Measurements from ENCODE around the gene COL11A2.

Gene COL11A2

DNA sequence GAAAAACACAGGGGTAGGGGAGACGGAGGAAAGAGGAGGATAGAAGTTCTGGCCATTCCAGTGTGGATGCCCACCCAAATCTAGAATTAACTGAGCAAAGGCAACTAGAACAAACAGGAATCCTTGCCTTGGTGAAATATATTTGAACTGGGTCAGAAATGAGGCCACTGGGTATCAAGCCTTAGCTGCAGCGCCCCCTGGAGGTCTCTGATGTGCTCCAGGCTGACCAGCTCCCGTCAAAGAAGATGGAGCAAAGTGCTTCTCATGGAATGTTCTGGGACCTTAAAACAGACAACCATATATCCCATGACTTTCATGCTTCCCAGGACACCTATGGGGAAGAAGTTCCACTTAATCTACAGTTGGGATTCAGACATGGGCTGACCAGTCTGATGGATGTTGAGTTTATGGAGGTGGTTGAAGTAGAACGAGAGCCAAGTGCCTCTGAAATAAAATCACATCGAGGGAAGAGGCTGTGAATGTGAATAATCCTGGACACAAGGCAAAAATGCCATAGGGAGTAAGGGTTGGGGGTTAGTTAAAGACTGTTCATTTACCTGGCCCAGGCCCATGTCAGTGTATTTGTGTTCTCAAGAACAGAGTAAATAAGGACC is 66.1 kb downstream of the COL11A2 start:
- Histone ChIP-seq H3K9me3 (ENCODE audit: control insufficient read depth, insufficient read depth, low read length) (peaks cover 8% of the 10 kb centered on the region), H3K27ac (ENCODE audit: low read length) (no peak overlapping the region), H3K27me3 (ENCODE audit: control insufficient read depth, insufficient read depth, low read length) (no peaks in the 10 kb centered on the region), H3K4me3 (ENCODE audit: low read length) (no peak overlapping the region), H3K4me1 (ENCODE audit: control insufficient read depth, insufficient read depth, low read length) (no peaks in the 10 kb centered on the region), H3K36me3 (ENCODE audit: control insufficient read depth, insufficient read depth, low read length) (peaks cover 26% of the 10 kb centered on the region)
- WGBS (ENCODE audit: insufficient coverage, insufficient read length) = no CpG with 5 or more reads among the region's 5 CpGs
- no peak for DNase-seq (ENCODE audit: low read depth, low spot score)

DNA sequence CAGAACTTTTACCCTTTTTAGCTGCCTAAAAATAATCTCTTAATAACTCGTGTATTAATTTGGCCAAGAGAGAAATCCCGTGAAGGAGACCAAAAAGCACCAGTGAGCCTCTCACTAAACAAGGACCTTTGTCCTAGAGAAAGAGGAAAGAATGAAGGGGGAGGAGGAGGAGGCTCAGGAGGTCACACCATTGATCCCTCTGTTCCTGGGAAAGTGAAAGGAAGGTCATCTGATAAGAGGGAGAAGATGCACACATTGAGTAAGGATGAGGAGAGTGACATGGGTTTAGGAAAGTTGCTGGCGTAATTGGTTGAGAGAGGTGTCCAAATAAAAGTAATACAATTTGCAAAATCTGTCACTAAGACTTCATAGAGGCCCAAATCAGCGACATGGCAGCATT is 67.3 kb downstream of the COL11A2 start:
- no peak overlapping the region for H3K4me3 ChIP-seq (ENCODE audit: low read length)
- WGBS (ENCODE audit: insufficient coverage, insufficient read length) = no CpG with 5 or more reads among the region's 4 CpGs

DNA sequence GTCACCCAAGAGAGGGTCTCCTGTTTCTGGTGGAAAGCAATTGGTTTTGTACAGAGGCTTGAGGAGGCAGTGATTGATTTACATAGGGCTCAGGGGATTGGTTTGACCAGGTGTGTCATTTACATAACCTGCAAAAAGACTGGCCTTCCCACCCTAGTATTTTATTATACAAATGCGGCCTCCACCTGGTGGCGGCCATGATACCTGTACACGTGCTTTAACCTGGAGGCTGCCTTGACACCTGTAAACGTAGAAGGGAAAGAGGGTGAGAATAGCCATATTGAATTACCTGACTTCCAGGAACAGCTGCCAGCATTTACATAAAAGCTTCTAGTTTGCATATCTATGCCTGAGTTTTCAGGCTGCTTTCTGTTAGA is 67.8 kb downstream of the COL11A2 start:
- Histone ChIP-seq H3K4me1 (ENCODE audit: control insufficient read depth, insufficient read depth, low read length) (peaks cover 2% of the 10 kb centered on the region; the same call in 1 of the 2 replicates), H3K27me3 (ENCODE audit: control insufficient read depth, insufficient read depth, low read length) (no peaks in the 10 kb centered on the region), H3K9me3 (ENCODE audit: control insufficient read depth, insufficient read depth, low read length) (peaks cover 8% of the 10 kb centered on the region), H3K4me3 (ENCODE audit: low read length) (no peak overlapping the region), H3K27ac (ENCODE audit: low read length) (no peak overlapping the region), H3K36me3 (ENCODE audit: control insufficient read depth, insufficient read depth, low read length) (peaks cover 18% of the 10 kb centered on the region)
- DNase-seq (ENCODE audit: low read depth, low spot score) = no peak
- WGBS (ENCODE audit: insufficient coverage, insufficient read length) = no CpG with 5 or more reads among the region's 4 CpGs

More for the DNA sequence above, 67.3 kb downstream of the COL11A2 start:
- no peak for DNase-seq (ENCODE audit: low read depth, low spot score)
- H3K27ac ChIP-seq (ENCODE audit: low read length) = no peak overlapping the region
- H3K36me3 ChIP-seq (ENCODE audit: control insufficient read depth, insufficient read depth, low read length) = peaks cover 18% of the 10 kb centered on the region
- H3K4me1 ChIP-seq (ENCODE audit: control insufficient read depth, insufficient read depth, low read length) = peaks cover 2% of the 10 kb centered on the region; the same call in 1 of the 2 replicates
- H3K27me3 ChIP-seq (ENCODE audit: control insufficient read depth, insufficient read depth, low read length) = no peaks in the 10 kb centered on the region
- peaks cover 8% of the 10 kb centered on the region for H3K9me3 ChIP-seq (ENCODE audit: control insufficient read depth, insufficient read depth, low read length)

DNA sequence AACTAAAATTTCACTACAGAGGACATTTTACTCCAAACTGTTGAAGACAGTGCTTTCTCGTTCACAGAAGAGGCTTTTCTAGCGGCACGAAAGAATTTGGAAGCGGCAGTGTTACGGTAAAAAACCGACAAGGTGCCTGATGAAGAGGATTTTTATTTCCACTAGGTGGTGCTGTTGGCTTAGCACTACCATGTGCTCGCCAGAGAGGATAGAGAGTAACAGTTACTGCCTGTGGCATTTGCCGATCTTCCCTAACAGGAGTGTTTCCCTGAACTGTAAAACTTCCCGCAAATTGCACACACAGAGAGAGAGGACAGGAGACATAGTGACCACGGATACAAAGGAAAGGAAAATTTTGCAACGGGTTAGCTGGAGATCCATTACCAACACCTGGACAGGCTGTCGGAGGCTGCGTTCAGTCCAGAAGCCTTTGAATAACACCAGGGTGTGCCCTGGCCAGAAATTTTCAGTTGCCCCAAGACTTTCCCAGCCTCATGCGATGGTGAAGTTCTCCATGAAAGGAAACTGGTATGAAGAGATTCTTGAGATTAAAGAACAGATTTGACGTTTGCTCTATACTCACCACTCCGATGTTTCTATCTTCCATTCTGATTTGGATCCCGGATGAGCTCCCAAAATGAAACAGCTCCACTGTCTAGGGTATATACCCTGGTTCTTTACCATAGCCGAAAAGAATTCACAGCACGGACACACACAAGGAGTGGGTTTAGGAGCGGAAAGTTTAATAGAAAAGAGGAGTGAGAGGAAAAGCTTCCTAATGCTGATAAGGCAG is 68.3 kb downstream of the COL11A2 start:
- H3K9me3 ChIP-seq (ENCODE audit: control insufficient read depth, insufficient read depth, low read length) = peaks cover 8% of the 10 kb centered on the region
- H3K4me3 ChIP-seq (ENCODE audit: low read length) = no peak overlapping the region
- peaks cover 16% of the 10 kb centered on the region for H3K36me3 ChIP-seq (ENCODE audit: control insufficient read depth, insufficient read depth, low read length)
- no peak for DNase-seq (ENCODE audit: low read depth, low spot score)
- WGBS (ENCODE audit: insufficient coverage, insufficient read length) = no CpG with 5 or more reads among the region's 20 CpGs
- H3K27me3 ChIP-seq (ENCODE audit: control insufficient read depth, insufficient read depth, low read length) = no peaks in the 10 kb centered on the region
- no peak overlapping the region for H3K27ac ChIP-seq (ENCODE audit: low read length)
- H3K4me1 ChIP-seq (ENCODE audit: control insufficient read depth, insufficient read depth, low read length) = peaks cover 2% of the 10 kb centered on the region; the same call in 1 of the 2 replicates

DNA sequence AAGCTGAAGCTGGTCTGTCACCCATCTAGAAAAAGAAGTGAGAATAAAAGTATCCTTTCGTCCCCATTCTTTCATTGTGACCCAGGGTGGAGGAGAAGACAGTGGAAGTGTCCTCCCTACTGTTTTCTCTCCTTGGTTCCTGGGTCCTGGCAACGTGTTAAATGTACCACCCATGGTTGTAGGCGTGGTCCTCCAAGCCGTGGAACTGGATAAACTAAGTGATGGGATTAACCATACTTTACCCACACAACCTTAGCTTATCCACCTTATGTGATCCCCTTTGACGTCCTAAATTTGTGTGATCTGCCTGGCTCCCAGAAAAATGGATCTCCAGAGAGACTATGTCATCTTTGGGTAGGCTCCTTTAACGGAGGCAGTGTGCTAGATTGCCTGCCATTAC is 69.1 kb downstream of the COL11A2 start:
- no peak overlapping the region for H3K4me3 ChIP-seq (ENCODE audit: low read length)
- no peak overlapping the region for H3K27ac ChIP-seq (ENCODE audit: low read length)
- no CpG with 5 or more reads among the region's 6 CpGs for WGBS (ENCODE audit: insufficient coverage, insufficient read length)
- H3K4me1 ChIP-seq (ENCODE audit: control insufficient read depth, insufficient read depth, low read length) = peaks cover 2% of the 10 kb centered on the region; the same call in 1 of the 2 replicates
- H3K36me3 ChIP-seq (ENCODE audit: control insufficient read depth, insufficient read depth, low read length) = peaks cover 10% of the 10 kb centered on the region; the same call in 1 of the 2 replicates
- no peak for DNase-seq (ENCODE audit: low read depth, low spot score)
- no peaks in the 10 kb centered on the region for H3K27me3 ChIP-seq (ENCODE audit: control insufficient read depth, insufficient read depth, low read length)
- peaks cover 8% of the 10 kb centered on the region for H3K9me3 ChIP-seq (ENCODE audit: control insufficient read depth, insufficient read depth, low read length)

DNA sequence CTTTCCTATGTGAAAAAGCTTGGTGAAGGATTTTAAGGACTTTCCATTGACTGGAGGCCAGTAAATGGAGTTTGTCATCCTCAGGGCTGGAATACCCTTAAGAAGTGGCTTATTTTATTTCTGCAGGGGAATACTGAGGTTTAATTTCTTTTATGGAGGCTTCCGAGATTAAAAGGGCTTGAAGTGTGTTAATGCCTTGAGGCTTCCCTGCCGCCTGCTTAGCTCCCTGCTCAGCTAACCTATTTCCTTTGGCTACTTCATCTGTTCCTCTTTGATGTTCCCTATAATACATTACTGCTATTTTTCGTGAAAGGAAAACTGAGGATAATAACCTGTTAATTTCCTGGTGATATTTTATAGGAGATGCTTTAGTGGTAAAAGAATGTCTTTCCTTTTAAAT is 72.3 kb downstream of the COL11A2 start:
- no peak for DNase-seq (ENCODE audit: low read depth, low spot score)
- Histone ChIP-seq H3K36me3 (ENCODE audit: control insufficient read depth, insufficient read depth, low read length) (peaks cover 9% of the 10 kb centered on the region; the same call in 1 of the 2 replicates), H3K27ac (ENCODE audit: low read length) (no peak overlapping the region), H3K9me3 (ENCODE audit: control insufficient read depth, insufficient read depth, low read length) (peaks cover 8% of the 10 kb centered on the region), H3K27me3 (ENCODE audit: control insufficient read depth, insufficient read depth, low read length) (no peaks in the 10 kb centered on the region), H3K4me3 (ENCODE audit: low read length) (no peak overlapping the region), H3K4me1 (ENCODE audit: control insufficient read depth, insufficient read depth, low read length) (peaks cover 2% of the 10 kb centered on the region; the same call in 1 of the 2 replicates)
- WGBS (ENCODE audit: insufficient coverage, insufficient read length) = no CpG with 5 or more reads among the region's 3 CpGs

DNA sequence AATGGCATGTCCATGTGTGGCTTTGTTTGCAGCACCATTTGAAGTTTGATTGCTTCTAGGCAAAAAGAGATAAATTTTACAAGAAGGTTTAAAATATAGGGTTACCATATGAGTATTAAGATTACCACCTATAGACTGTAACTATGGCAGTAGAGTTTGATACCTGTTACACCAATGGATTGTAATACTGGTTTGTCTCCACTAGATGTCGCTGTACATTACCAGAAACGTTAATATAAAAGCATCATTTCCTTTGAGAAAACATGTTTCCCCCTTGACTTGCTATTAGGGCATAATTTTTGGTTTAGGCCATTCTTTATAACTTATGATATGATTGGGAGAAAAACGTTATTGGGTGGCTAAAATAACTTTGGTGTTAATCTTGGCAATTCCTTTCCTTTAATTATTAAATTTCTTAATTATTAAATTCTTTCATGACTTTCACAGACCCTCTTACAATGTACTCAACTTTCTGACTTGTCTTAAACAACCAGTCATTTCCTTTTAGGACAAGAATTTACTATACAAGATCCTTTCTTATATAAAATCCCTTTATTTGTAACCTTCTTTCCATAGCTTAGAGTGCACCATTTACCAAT is 73.6 kb downstream of the COL11A2 start:
- Histone ChIP-seq H3K27me3 (ENCODE audit: control insufficient read depth, insufficient read depth, low read length) (no peaks in the 10 kb centered on the region), H3K4me3 (ENCODE audit: low read length) (peak overlapping the region; percentile 46; the same call in 1 of the 2 replicates), H3K36me3 (ENCODE audit: control insufficient read depth, insufficient read depth, low read length) (peaks cover 3% of the 10 kb centered on the region; the same call in 1 of the 2 replicates), H3K9me3 (ENCODE audit: control insufficient read depth, insufficient read depth, low read length) (peaks cover 6% of the 10 kb centered on the region), H3K4me1 (ENCODE audit: control insufficient read depth, insufficient read depth, low read length) (peaks cover 3% of the 10 kb centered on the region), H3K27ac (ENCODE audit: low read length) (no peak overlapping the region)
- WGBS (ENCODE audit: insufficient coverage, insufficient read length) = no CpG with 5 or more reads among the region's 3 CpGs
- no peak for DNase-seq (ENCODE audit: low read depth, low spot score)

DNA sequence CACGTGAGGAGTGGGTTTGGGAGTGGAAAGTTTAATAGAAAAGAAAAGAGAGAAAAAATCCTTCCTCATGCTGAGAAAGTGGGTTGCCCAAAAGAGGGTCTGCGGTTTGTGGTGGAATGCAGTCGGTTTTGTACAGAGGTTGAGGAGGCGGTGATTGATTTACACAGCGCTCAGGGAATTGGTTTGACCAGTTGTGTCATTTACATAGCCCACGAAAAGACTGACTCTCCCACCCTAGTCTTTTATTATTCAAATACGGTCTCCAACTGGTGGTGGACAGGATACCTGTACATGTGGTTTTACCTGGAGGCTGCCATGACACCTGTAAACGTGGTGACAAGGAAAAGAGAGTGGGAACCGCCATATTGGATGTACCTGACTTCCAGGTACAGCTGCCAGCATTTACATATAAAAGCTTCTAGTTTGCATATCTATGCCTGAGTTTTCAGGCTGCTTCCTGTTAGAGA is 74.4 kb downstream of the COL11A2 start:
- no peaks in the 10 kb centered on the region for H3K27me3 ChIP-seq (ENCODE audit: control insufficient read depth, insufficient read depth, low read length)
- no CpG with 5 or more reads among the region's 9 CpGs for WGBS (ENCODE audit: insufficient coverage, insufficient read length)
- DNase-seq (ENCODE audit: low read depth, low spot score) = no peak

DNA sequence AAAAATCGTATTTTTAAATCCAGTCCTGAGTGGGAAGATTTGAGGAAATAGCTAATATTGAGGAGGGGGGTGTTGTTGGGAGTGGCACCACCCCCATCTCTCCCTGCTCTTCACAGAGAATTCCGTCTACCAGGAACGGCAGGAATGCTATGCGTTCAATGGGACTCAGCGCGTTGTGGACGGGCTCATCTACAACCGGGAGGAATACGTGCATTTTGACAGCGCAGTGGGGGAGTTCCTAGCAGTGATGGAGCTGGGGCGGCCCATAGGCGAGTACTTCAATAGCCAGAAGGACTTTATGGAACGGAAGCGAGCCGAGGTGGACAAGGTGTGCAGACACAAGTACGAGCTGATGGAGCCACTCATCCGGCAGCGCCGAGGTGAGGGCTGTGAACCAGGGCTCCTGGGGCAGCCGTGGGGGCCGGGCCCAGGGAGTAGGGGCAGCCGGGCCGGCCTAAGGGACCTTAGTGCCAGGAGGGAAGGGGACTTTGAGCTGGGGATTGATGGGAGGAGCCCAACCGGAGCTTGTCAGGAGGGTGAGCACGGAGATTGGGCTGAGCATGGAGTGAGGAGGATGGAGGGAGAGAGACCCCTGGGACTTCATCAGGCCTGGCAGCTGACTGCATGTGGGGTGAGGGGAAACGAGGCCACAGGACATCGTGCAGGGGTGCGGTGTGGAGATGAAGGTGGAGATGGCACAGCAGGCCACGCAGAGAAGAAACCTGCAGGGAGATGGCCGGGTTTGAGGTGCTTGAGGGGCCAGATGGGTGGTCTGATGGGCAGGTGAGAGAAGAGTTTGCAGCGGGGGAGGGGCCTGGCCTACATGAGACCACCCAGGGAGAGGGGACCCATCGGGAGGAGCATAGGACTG is 75.2 kb downstream of the COL11A2 start:
- no peaks in the 10 kb centered on the region for H3K9me3 ChIP-seq (ENCODE audit: control insufficient read depth, insufficient read depth, low read length)
- H3K4me3 ChIP-seq (ENCODE audit: low read length) = peak overlapping the region; percentile 57
- H3K36me3 ChIP-seq (ENCODE audit: control insufficient read depth, insufficient read depth, low read length) = no peaks in the 10 kb centered on the region
- H3K4me1 ChIP-seq (ENCODE audit: control insufficient read depth, insufficient read depth, low read length) = peaks cover 4% of the 10 kb centered on the region
- no peak for DNase-seq (ENCODE audit: low read depth, low spot score)
- no peaks in the 10 kb centered on the region for H3K27me3 ChIP-seq (ENCODE audit: control insufficient read depth, insufficient read depth, low read length)
- H3K27ac ChIP-seq (ENCODE audit: low read length) = peak overlapping the region; percentile 14
- WGBS (ENCODE audit: insufficient coverage, insufficient read length) = no CpG with 5 or more reads among the region's 32 CpGs

More for the DNA sequence above, 74.4 kb downstream of the COL11A2 start:
- peak overlapping the region; percentile 57; the same call in 1 of the 2 replicates for H3K4me3 ChIP-seq (ENCODE audit: low read length)
- H3K27ac ChIP-seq (ENCODE audit: low read length) = peak overlapping the region; percentile 14
- H3K36me3 ChIP-seq (ENCODE audit: control insufficient read depth, insufficient read depth, low read length) = peaks cover 3% of the 10 kb centered on the region; the same call in 1 of the 2 replicates
- no peaks in the 10 kb centered on the region for H3K9me3 ChIP-seq (ENCODE audit: control insufficient read depth, insufficient read depth, low read length)
- H3K4me1 ChIP-seq (ENCODE audit: control insufficient read depth, insufficient read depth, low read length) = peaks cover 4% of the 10 kb centered on the region

Data from iPS DF 6.9 (cell line).